AG09309 (cell line): ENCODE measurements around the gene OR4X2.
"Not testable (repeated sequence)": the region's sequence is repeated elsewhere in the genome, so short reads cannot be mapped to it uniquely, and the experiment has no call there.

Experiments used
- DNase-seq: peaks from one replicate; pipeline ENCODE4 v3.0.0-alpha.2; 2010; ENCODE audit warnings: low read depth
- H3K4me3 ChIP-seq: 2 replicates; pipeline ENCODE4 v1.5.1; 2011; ENCODE audit warnings: mild to moderate bottlenecking, low read depth, low read length, moderate library complexity; ENCODE audit not compliant: control insufficient read depth
- TF ChIP-seq, protein P1 (sequence below): IDR thresholded peaks from 2 replicates; pipeline ENCODE4 v1.5.1; 2011; ENCODE audit warnings: mild to moderate bottlenecking, low read depth, low read length, inconsistent platforms; ENCODE audit not compliant: insufficient read depth, control insufficient read depth; ENCODE audit errors: missing control alignments

OR4X2 gene

GRCh38 chr11:48244804-48245203 is at the start of gene OR4X2:
Gene OR4X2 (plus strand): TSS chr11:48245104. CDS start chr11:48245104, 0 bp downstream.
- H3K4me3 ChIP-seq = no peak within 1 kb of the TSS
- TF ChIP-seq, protein P1, sequence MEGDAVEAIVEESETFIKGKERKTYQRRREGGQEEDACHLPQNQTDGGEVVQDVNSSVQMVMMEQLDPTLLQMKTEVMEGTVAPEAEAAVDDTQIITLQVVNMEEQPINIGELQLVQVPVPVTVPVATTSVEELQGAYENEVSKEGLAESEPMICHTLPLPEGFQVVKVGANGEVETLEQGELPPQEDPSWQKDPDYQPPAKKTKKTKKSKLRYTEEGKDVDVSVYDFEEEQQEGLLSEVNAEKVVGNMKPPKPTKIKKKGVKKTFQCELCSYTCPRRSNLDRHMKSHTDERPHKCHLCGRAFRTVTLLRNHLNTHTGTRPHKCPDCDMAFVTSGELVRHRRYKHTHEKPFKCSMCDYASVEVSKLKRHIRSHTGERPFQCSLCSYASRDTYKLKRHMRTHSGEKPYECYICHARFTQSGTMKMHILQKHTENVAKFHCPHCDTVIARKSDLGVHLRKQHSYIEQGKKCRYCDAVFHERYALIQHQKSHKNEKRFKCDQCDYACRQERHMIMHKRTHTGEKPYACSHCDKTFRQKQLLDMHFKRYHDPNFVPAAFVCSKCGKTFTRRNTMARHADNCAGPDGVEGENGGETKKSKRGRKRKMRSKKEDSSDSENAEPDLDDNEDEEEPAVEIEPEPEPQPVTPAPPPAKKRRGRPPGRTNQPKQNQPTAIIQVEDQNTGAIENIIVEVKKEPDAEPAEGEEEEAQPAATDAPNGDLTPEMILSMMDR = no peak
- no peak for DNase-seq

DNA sequence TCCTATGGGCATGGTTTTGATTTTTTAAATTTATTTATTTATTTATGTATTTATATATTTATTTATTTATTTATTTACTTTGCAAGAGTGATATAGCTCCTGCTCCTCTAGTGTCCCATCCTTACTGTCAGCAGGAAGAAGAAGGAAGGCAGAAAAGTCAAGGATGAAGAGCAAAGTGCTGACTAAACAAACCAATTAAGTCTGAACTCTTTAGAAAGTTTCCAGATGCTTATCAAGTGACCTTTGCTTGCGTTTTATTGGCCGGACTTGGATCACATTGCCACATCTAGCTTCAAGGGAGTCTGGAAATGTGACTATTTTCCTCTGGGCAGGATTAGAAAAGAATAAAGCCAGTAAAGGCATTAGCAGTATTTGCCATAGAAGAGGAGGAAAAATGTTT is 37.0 kb upstream of the OR4X2 start:
- TF ChIP-seq, protein P1 = no peak
- no peak overlapping the region for H3K4me3 ChIP-seq
- DNase-seq = no peak

- TF ChIP-seq, protein P1 = peak; percentile 42
- DNase-seq = no peak
- no peak overlapping the region for H3K4me3 ChIP-seq
These were observed 34.9 kb upstream of the OR4X2 start for GRCh38 chr11:48210052-48210451.

DNA sequence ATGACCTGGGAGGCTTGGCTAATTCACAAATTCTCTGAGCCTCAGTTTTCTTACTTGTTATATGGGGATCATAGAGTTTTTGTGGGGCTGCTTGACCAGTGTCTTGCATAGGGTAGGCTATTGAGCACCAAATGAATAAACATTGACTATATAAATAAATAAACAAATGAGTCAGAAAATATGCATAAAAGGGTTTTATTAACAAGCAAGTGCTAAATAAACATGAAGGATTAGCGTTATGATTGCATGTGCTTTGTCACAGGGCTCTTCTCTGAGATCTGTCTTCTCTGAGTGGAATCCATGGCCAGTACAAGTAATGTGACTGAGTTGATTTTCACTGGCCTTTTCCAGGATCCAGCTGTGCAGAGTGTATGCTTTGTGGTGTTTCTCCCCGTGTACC is 28.4 kb upstream of the OR4X2 start, which contains the start of gene OR4B1:
Gene OR4B1, plus strand, starts transcription at position 301 of the 400 bp plus-strand sequence. Its CDS starts 0 bp downstream, at position 301.
- no peak within 1 kb of the TSS for H3K4me3 ChIP-seq
- DNase-seq = no peak
- TF ChIP-seq, protein P1 = no peak

DNA sequence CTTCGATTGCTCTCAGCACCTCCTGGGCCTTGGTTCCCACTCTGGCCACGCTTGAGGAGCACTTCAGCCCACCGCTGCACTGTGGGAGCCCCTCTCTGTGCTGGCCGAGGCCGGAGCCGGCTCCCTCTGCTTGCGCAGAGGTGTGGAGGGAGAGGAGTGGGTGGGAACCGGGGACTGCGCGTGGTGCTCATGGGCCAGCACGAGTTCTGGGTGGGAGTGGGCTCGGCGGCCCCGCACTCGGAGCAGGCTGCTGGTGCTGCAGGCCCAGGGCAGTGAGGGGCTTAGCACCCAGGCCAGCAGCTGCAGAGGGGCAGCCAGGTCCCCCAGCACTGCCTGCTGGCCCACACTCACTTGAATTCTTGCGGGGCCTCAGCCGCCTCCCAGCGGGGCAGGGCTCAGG is 16.1 kb upstream of the OR4X2 start:
- DNase-seq = no peak
- no peak overlapping the region for H3K4me3 ChIP-seq
- TF ChIP-seq, protein P1 = no peak

- not testable (repeated sequence) for DNase-seq, H3K4me3 ChIP-seq
These were observed 14.8 kb upstream of the OR4X2 start for GRCh38 chr11:48230057-48230456.

GRCh38 chr11:48237727-48238126 is 7.2 kb upstream of the OR4X2 start:
- DNase-seq = no peak
- H3K4me3 ChIP-seq = no peak overlapping the region
- TF ChIP-seq, protein P1 = no peak
